ENCODE results near the gene NR5A2. TPM values are rescaled to one million over a fixed set of nuclear protein-coding genes. Genes with fewer than 3 reads are reported as not detected.

The NR5A2 gene
- total RNA-seq, 1 experiment from 2014 or later: 4.7 TPM

DNA sequence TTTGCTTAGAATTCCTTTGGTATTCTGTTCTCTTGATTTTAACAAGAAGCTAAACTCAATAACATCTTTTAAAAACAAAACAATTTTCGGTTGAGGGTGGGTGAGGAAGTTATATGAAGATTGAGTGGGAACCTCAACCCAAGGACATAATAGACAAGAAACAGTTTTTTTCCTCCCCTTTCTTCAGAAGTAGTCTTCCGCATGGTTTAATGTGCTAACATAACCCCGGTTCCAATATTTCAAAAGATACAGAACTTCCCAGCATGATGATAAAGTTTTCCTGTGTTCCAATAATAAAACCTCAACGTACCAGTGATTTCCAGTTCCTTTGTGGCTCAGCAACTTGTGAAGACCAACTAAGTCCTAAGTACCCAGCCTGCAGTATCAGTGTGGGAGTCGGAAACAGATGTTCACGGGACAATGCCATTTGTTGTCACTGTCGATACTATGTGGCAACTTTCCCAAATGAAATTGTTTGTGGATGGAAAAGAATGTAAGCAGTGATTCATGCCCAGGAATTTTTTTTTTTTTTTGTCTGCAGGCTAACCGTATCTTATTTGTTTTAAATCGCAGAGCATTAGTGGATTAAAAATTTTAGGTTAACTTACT lies 48.5 kb downstream of the NR5A2 start:
- Histone ChIP-seq H3K56ac (ENCODE audit: insufficient read length, low read depth, low read length) (no peak overlapping the region), H3K23me2 (ENCODE audit: insufficient read length, low read depth, low read length, poor library complexity, severe bottlenecking) (no peaks in the 10 kb centered on the region), H3K79me2 (ENCODE audit: insufficient read depth, low read length) (no peaks in the 10 kb centered on the region), H3K9ac (ENCODE audit: extremely low read depth, insufficient read length, low read length) (no peak overlapping the region), H4K8ac (replicated peaks; ENCODE audit: insufficient read length, low read depth, low read length) (no peak overlapping the region), H3K9me3 (ENCODE audit: control insufficient read depth, low read depth, low read length) (no peaks in the 10 kb centered on the region), H2BK120ac (ENCODE audit: low read depth, low read length, poor library complexity, severe bottlenecking) (no peak overlapping the region), H2BK15ac (ENCODE audit: low read depth, low read length) (no peak overlapping the region), H4K91ac (ENCODE audit: insufficient read length, low read depth, low read length) (no peak overlapping the region), H2BK12ac (ENCODE audit: insufficient read length, low read depth, low read length) (no peak overlapping the region), H3K4me2 (ENCODE audit: insufficient read depth, insufficient read length, low read length) (no peak overlapping the region), H3K14ac (ENCODE audit: insufficient read depth, low read length) (no peak overlapping the region), H3K27me3 (ENCODE audit: insufficient read depth, low read length) (no peaks in the 10 kb centered on the region), H4K20me1 (ENCODE audit: control insufficient read depth, insufficient read depth, insufficient read length) (no peaks in the 10 kb centered on the region), H3K27ac (ENCODE audit: insufficient read length, low read depth, low read length) (no peak overlapping the region), H3K4ac (ENCODE audit: low read depth, low read length) (no peak overlapping the region), H3T11ph (ENCODE audit: low read length) (no peak overlapping the region), H3K18ac (ENCODE audit: insufficient read length, low read depth, low read length) (no peak overlapping the region), H3K23ac (ENCODE audit: insufficient read length, low read depth, low read length) (no peak overlapping the region), H2AFZ (ENCODE audit: low read length) (no peak overlapping the region), H2BK5ac (ENCODE audit: insufficient read length, low read length) (no peak overlapping the region), H2AK5ac (ENCODE audit: insufficient read length, low read length) (no peak overlapping the region), H3K4me1 (ENCODE audit: insufficient read depth, low read length) (peaks cover 7% of the 10 kb centered on the region), H4K5ac (ENCODE audit: insufficient read length, low read depth, low read length) (no peak overlapping the region), H2BK20ac (ENCODE audit: low read depth, low read length, poor library complexity, severe bottlenecking) (no peak overlapping the region), H3K79me1 (ENCODE audit: insufficient read depth, low read depth, low read length, poor library complexity, severe bottlenecking) (no peaks in the 10 kb centered on the region)
- TF ChIP-seq CTCF (conservative IDR thresholded peaks at IDR 0.05): no peak
- no CpG with 5 or more reads among the region's 9 CpGs for WGBS (ENCODE audit: extremely low coverage, insufficient read length, low lambda C conversion rate)
- no peak overlapping the region for H3K4me3 Mint-ChIP-seq
- H3K4me1 Mint-ChIP-seq: peaks cover 13 to 28% of the 10 kb centered on the region in 2 experiments
- H3K36me3 Mint-ChIP-seq (ENCODE audit: insufficient read depth in 1 of 3, low read depth in 3 of 3): no peaks in the 10 kb centered on the region
- H3K27ac Mint-ChIP-seq: no peak overlapping the region; a peak in 1 of 7 replicates
- no peaks in the 10 kb centered on the region for H3K9me3 Mint-ChIP-seq
- H3K27me3 Mint-ChIP-seq (ENCODE audit: low read depth): peaks cover 8% of the 10 kb centered on the region
- no peak for DNase-seq

Data from H9 (cell line).